ENCODE measurements around the gene LRRC7.
A peak's percentile ranks its signal among the peaks of the same experiment; 100 is the strongest.
"Not testable (repeated sequence)": the region's sequence is repeated elsewhere in the genome, so short reads cannot be mapped to it uniquely, and the experiment has no call there.

Gene LRRC7

GRCh38 chr1:69702085-69702484 lies 134.4 kb downstream of the LRRC7 start:
- DNase-seq: peak; percentile 26

GRCh38 chr1:69706473-69706872 lies 138.8 kb downstream of the LRRC7 start:
- no peak for DNase-seq

- peak; percentile 73 for DNase-seq
These were observed 139.4 kb downstream of the LRRC7 start for GRCh38 chr1:69707103-69707502.

GRCh38 chr1:69710484-69711189 lies 142.9 kb downstream of the LRRC7 start:
- no peak for DNase-seq

GRCh38 chr1:69711190-69711930 lies 143.6 kb downstream of the LRRC7 start:
- DNase-seq: no peak

- not testable (repeated sequence) for DNase-seq
These were observed 150.1 kb downstream of the LRRC7 start for GRCh38 chr1:69717834-69718233.

- DNase-seq: peak; percentile 68
These were observed 160.5 kb downstream of the LRRC7 start for GRCh38 chr1:69728206-69728605.

- DNase-seq: peak; percentile 11
These were observed 165.3 kb downstream of the LRRC7 start for GRCh38 chr1:69733061-69733460.

- DNase-seq: peak; percentile 63
These were observed 169.9 kb downstream of the LRRC7 start for GRCh38 chr1:69737527-69738185.

- no peak for DNase-seq
These were observed 170.9 kb downstream of the LRRC7 start for GRCh38 chr1:69738458-69739250.

GRCh38 chr1:69739251-69739605 lies 171.5 kb downstream of the LRRC7 start:
- no peak for DNase-seq

GRCh38 chr1:69743146-69743545 lies 175.4 kb downstream of the LRRC7 start:
- DNase-seq: no peak

- DNase-seq: no peak
These were observed 176.7 kb downstream of the LRRC7 start for GRCh38 chr1:69744381-69744780.

GRCh38 chr1:69747207-69747606 lies 179.5 kb downstream of the LRRC7 start:
- no peak for DNase-seq

- DNase-seq: no peak
These were observed 182.9 kb downstream of the LRRC7 start for GRCh38 chr1:69750638-69751037.

GRCh38 chr1:69752831-69753230 lies 185.1 kb downstream of the LRRC7 start:
- DNase-seq: no peak

- DNase-seq: no peak
These were observed 186.8 kb downstream of the LRRC7 start for GRCh38 chr1:69754521-69754920.

- no peak for DNase-seq
These were observed 187.9 kb downstream of the LRRC7 start for GRCh38 chr1:69755647-69756046.

- DNase-seq: no peak
These were observed 198.2 kb downstream of the LRRC7 start for GRCh38 chr1:69765951-69766350.

- DNase-seq: no peak
These were observed 198.9 kb downstream of the LRRC7 start for GRCh38 chr1:69766431-69767180.

GRCh38 chr1:69776555-69776954 lies 208.8 kb downstream of the LRRC7 start:
- no peak for DNase-seq

GRCh38 chr1:69777423-69777822 lies 209.7 kb downstream of the LRRC7 start:
- no peak for DNase-seq

Data from NCI-H2171 treated with DMSO at 0.1 percent for 48 hours (cell line).